AG20443 (cell line): ENCODE results near the gene SYNJ1.
A peak's percentile ranks its signal among the peaks of the same experiment; 100 is the strongest.
"Not testable (repeated sequence)": the region's sequence is repeated elsewhere in the genome, so short reads cannot be mapped to it uniquely, and the experiment has no call there.

Experiments
- DNase-seq: peaks from one replicate; pipeline ENCODE4 v3.0.0; 2012; ENCODE audit warnings: low spot score, mixed read lengths

The SYNJ1 gene, protein sequence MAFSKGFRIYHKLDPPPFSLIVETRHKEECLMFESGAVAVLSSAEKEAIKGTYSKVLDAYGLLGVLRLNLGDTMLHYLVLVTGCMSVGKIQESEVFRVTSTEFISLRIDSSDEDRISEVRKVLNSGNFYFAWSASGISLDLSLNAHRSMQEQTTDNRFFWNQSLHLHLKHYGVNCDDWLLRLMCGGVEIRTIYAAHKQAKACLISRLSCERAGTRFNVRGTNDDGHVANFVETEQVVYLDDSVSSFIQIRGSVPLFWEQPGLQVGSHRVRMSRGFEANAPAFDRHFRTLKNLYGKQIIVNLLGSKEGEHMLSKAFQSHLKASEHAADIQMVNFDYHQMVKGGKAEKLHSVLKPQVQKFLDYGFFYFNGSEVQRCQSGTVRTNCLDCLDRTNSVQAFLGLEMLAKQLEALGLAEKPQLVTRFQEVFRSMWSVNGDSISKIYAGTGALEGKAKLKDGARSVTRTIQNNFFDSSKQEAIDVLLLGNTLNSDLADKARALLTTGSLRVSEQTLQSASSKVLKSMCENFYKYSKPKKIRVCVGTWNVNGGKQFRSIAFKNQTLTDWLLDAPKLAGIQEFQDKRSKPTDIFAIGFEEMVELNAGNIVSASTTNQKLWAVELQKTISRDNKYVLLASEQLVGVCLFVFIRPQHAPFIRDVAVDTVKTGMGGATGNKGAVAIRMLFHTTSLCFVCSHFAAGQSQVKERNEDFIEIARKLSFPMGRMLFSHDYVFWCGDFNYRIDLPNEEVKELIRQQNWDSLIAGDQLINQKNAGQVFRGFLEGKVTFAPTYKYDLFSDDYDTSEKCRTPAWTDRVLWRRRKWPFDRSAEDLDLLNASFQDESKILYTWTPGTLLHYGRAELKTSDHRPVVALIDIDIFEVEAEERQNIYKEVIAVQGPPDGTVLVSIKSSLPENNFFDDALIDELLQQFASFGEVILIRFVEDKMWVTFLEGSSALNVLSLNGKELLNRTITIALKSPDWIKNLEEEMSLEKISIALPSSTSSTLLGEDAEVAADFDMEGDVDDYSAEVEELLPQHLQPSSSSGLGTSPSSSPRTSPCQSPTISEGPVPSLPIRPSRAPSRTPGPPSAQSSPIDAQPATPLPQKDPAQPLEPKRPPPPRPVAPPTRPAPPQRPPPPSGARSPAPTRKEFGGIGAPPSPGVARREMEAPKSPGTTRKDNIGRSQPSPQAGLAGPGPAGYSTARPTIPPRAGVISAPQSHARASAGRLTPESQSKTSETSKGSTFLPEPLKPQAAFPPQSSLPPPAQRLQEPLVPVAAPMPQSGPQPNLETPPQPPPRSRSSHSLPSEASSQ (N-terminal part only)

DNA sequence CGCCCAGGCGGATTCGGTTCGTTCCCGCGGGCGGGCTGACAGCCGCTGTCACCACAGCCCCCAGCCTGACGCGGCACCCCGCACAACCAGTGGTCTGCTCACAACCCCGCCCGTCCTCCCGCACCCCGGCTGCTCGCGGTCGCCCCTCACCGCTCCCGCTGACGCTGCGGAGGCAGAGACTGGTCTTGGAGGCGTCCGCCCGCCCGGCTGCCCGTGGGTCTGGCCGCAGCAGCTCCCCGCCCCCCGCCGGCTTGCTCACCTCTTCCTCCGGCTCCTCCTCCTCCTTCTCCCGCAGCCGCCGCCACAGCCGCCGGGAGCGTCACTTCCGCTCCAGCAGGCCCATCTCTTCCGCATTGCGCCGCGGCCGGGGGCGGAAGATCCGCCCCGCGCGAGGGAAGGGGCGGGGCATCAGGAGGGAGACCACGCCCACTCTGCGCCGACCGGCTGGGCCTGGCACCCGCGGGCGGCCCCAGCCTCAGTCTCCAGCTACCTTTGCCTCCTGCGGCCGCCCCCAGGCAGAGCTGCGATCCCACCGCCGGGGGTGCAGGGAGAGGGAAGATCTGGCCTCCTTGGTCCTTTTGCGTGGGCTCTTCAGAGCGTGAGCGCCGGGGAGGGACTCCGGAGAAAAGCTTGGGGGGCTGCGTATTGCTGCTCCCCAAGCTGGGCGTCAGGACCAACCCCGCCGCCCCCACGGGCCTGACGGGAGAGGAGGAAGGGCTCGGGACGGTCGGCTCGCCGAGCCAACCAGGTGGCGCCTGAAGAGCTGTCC is at the start of gene SYNJ1:
SYNJ1 (minus strand) TSS at position 327 of the 769 bp plus-strand sequence. CDS start 1,118 bp downstream, outside the sequence.
- DNase-seq, result peak; percentile 99

DNA sequence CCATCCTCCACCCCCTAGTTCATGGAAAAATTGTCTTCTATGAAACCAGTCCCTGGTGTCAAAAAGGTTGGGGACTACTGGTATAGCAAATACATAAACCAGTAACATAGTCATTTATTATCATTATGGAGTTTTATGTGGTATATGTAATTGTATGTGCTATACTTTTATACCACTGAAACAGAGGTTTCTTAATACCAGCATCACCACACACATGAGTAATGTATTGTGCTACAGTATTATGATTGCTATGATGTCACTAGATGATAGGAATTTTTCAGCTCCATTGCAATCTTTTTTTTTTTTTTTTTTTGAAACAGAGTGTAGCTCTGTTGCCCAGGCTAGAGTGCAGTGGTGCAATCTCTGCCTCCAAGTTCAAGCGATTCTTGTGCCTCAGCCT is 49.5 kb upstream of the SYNJ1 start:
- no peak for DNase-seq

DNA sequence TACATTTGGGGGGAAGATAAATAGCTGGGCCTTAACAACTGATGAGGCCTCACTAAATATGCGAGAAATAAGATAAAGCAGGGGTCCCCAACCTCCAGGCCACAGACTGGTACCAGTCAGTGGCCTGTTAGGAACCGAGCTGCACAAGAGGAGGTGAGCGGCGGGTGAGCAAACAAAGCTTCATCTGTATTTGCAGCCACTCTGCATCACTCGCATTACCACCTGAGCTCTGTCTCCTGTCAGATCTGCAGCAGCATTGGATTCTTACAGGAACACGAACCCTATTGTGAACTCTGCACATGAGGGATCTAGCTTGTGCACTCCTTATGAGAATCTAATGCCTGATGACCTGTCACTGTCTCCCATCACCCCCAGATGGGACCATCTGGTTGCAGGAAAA is 48.9 kb upstream of the SYNJ1 start:
- no peak for DNase-seq

DNA sequence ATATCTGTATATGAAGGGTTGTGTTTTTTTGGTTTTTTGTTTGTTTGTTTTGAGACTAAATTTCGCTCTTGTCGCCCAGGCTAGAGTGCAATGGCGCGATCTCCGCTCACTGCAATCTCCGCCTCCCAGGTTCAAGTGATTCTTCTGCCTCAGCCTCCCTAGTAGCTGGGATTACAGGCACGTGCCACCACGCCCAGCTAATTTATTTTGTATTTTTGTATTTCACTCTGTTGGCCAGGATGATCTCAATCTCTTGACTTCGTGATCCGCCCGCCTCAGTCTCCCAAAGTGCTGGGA is 45.2 kb upstream of the SYNJ1 start:
- not testable (repeated sequence) for DNase-seq

DNA sequence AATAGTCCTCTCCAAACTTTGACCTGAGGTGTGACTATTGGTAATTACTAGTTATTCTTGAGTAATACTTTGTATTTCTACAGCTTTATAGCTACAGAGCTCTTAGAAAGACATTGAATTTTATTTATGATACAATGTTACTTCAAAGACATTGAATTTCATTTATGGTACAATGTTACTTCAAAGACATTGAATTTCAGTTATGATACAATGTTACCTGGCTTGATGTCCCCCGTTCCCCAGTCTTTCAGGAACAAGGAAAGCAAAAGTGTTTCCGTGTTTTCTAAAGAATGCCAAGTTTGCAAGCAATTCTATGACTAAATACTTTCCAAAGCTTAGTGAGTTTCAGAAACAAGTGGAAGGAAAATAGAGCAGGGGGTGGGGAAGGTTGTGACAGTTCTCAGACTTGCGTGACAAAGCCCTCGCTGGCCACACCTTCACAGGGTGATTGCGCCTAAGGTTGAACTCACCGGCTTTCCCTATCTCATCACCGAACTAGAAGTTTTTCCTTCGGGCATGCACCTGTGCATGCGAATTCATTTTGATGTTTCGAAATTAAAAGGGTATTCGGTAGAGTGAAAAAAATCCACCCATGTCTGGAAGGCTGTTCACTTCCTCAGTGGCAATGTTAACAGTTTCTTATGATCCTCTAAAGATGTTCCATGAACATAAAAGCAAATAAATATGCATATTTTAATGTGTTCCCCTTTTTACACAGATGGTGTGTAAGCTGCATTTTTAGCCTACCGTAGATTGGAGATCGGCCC is 44.7 kb upstream of the SYNJ1 start:
- DNase-seq, result peak; percentile 50

DNA sequence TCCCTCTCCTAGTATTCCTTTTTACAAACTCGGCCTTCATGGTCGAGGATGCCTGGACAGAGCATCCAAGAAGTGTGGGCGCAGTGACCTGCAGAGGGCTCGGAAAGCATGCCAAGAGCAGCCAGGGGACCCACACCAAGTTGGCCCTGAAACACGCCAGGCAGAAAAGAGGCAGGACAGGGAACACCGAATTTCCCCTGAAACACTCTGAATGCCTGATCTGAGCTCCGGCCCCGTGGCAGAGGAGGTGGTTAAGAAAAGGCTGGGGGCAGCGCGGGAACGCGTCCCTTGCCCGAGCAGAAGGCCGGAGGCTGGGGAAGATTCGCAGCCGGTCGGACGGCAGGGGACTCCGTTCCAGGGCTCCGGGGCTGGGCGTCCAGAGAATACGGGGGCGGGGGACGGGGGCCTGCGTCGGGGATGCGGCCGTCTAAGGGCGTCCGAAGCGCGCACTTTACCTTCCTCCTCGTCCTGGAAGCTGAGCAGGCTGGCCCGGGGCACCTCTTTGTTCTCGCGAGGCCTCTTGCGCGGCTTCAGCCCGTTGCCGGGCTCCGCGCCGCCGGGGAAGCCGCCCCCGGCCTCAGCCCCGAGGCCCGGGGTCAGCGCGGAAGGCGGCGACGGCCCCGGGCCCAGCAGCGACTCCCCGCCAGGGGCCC is 43.2 kb upstream of the SYNJ1 start:
- DNase-seq, result peak; percentile 78

DNA sequence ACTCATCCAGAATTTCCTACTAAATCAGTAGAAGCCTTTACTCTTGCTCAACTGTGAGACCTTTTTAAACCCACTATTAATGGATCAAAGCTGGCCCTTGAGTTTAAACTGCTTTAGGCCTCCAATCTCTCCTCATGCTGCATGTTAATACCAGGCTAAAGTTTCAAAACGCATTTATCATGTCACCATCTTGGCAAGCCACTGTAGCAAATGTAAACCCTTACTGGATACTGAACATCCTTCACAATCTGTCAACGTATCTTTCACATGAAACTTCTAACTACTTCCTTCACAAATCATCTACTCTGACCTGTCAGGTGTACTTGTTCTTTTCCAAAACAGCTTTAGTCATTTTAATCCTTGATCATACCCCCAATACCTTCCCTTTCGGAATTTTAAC is 40.7 kb upstream of the SYNJ1 start:
- no peak for DNase-seq

DNA sequence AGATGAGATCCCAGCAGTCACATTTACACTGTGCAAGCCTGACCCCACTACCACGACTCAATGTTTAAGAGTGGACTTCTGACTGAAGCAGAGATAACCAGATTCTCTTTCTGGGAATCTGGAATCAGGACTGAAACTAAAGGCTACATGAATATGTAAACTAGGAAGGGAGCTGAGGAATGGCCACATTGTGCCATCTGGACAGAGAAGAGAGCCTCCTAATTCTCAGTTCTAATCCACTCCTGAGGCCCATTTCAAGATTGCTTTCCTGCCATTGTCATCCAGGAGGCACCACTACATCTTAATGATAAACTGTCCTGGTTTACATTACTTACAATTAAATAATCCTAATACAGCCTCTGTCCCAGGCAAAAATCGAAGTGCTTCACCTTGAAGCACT is 37.2 kb upstream of the SYNJ1 start:
- no peak for DNase-seq

DNA sequence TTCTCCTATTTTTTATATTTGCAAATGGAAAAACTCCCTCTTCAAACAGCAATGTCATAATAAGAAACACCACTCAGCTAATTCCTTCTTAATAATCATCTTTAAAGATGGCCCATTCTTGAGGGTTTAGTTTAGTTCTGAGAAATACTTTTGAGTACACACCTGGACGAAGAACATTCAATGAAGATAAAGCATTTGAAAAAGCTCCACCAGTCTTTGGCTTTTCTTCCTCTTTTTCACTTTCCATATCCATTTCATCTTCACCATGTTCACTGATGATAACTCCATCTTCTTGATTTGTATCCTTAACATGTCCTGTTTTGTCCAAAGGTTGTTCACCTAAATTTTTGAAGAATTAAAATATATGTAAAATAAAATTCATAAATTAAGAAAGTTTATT is 36.4 kb upstream of the SYNJ1 start:
- DNase-seq, result no peak

DNA sequence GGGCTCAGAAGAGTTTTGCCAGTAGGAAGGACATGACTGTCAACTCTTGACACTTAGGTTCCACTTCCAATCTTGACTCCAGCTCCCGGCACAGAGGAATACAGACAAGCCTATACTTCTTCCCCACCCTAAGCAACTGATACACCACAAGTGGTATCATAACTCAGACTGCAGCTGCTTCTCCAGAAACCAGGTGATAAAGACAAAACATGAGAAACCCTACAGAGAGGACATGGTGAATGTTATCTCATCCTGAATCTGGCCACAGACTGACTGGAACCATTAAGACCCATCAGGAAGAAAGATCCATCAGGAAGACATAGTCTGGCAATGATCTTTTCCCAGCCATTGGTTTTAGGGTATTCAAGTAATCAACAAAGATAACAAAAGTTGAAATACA is 30.0 kb upstream of the SYNJ1 start:
- DNase-seq, result no peak

DNA sequence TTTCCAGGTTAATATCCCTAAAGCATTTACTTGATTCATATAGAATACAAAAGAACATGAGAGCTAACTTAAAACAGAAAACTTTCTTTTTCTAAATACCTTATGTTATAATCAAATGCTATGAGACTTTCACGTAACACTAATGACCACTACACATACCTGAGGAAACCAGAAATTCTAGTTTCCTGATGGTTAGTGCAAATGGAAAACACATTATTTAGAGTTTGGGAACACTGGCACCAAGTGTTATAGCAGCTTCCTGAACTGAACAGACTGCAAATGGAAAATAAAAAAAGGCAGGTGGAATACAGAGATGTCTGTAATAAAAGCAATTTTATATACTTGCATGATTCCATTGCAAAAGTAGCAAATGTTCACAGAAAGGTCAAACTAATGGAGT is 28.3 kb upstream of the SYNJ1 start:
- no peak for DNase-seq

DNA sequence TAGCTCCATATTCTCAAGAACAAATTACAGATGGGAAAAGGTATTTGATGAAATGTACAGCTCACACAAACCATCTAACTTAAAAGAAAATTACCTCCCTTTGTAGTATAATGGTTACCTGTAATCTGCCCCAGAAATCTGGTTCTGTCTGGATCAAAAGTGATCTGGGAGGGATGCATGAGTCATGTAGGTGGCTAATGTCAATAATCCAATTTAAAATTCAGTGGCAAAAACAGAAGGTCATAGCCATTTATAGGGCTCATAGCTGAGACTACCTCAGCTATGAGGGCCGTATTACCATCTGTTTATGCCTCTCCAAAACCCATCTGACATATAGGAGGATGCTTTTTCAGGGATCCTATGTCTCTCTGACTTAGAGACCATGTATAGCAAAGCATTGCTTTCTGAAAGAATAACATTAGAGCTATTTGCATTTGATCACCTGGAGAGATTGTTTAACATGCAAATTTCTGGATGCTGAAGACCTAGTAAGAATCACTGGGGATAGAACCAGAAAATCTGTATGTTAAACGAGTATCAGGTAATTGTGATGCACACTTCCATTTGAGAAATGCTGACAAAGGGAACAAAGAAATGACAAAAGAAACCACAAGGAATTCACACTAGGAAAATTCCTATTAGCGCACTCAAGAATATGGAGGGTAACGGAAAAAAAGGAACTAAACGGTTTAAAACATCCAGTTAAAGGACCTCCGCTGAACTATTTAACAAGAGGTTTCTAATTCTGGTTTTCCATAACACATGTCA is 26.2 kb upstream of the SYNJ1 start:
- DNase-seq, result no peak

DNA sequence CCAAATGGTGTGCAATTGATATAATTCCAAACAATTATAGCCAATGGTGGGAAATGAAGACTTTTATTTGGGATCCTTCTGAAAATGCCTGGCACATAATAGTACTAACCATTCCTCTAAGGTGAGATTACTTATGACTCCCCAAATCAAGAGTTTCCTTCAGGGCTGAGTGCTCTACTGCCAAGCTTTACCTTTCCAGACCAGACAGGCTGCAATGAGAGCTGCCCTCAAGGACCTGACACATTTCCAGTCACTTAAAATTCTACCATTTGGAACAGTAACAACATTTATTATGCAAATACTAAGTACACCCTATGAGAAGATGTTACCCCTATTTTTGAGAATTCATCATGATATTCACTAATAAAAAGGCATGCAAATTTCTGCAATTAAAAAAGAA is 22.6 kb upstream of the SYNJ1 start:
- DNase-seq, result no peak

DNA sequence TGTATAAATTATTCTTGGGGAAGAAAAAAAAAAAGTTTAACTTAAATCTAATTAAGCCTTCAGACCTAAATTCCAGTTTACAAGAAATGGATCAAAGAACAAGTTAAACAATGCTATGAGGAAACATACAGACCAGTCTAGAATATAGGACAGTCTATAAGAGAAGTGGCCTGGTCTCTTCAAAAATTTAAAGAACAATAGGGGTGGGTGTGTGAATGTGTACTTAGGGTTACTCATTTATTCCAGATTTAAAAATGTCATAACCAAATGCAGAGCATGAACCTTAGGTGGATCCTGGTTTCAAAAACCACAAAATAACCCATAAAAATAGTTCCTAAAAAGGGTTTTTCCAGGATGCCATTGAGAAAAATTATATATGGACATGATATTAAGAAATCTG is 21.8 kb upstream of the SYNJ1 start:
- no peak for DNase-seq

DNA sequence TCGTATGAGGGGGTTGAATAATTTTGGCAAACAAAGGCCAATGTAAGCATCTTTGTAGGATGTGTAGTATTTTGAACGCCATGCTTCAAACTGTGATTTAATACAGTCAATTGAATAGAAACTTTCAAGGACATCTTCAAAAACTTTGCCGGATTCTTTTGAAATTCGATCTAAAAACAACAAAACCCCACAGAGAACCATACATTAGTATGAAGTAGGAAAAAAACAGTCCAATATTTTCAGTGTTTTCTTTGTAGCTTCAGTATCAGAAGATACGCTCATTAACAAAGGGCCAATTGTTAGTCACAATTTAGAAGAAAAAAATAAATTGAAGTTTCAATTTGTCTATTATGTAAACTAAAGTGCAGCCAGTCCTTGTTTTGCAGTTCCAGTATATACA is 20.7 kb upstream of the SYNJ1 start:
- DNase-seq, result no peak

DNA sequence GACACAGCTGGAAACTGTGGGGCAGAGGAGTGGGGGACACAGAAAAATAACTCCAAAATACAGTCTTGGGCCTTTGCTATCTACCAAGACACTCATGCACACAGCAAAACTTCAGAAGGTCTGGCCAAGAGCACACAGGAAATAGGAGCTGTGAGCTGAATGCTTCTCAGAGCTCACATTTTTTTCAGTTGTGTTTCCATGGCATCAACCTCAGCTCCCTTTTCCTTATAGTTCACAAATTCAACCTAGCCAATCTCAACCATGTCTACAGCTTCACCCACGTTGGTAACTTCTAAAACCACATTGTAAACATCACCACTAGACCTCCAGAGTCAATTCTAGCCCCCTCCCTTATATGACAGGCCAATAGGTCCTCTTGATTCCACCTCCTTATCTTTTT is 19.6 kb upstream of the SYNJ1 start:
- DNase-seq, result no peak

DNA sequence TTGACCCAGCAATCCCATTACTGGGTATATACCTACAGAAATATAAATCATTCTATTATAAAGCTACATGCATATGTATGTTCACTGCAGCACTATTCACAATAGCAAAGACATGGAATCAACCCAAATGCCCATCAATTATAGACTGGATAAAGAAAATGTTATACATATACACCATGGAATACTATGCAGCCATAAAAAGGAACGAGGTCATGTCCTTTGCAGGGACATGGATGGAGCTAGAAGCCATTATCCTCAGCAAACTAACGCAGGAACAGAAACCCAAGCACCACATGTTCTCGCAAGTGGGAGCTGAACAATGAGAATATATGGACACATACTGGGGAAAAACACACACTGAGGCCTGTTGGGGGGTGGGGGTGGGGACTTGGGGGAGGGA is 18.9 kb upstream of the SYNJ1 start:
- DNase-seq, result not testable (repeated sequence)

DNA sequence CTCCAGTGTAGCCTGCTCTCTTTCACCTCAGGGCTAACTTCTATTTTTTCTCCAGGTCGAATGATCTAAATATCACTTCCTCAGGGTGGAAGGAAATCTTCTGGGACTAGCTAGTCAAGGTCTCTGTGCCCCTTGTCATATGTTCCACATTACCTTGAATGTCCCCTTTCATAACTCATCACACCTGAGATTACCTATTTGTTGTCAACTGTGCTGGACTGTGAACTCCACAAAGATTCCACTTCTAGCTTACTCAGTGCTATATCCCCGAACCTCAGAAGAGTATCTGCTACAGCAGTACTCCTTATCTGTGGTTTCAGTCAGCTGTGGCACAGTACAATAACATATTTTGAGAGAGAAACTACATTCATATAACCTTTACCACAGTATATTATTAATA is 14.6 kb upstream of the SYNJ1 start:
- no peak for DNase-seq

DNA sequence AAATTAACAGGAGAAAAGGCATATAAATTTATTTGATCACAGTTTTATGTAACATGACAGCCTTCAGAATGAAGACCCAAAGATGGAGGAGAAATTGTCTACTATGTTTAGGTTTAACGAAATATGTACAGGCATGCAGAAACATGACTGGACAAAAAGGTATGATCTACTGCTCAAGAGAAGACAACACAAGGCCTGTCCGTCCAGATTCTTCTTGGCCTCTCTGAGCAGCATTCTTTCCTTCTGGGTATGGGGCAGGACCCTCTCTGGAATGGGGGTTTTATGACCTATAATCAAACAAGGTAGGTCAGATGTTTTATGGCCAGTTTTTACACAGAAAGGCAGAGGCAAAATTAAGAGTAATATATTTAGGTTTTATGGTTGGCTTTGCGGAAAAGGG is 13.5 kb upstream of the SYNJ1 start:
- DNase-seq, result no peak

DNA sequence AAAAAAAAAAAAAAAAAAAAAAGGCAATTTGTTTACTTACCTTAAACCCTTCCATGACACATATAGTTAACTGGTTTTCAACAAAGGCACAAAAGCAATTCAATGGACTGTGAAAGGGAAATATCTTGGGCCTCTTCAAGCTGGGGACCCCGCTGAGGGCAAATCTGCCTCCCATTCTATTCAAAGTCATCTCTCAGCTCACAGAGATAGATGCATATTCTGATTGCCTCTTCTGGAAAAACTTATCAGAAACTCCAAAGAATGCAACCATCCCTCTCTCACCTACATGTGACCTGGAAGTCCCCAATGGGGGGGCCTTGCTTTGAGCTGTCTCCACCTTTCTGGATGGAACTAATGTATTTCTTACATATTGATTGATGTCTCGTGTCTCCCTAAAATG is 12.1 kb upstream of the SYNJ1 start:
- DNase-seq, result no peak
